D341Med (cell line): Measurements from ENCODE around the gene PSMD6.

Experiments
- DNase-seq: peaks from one replicate; pipeline ENCODE4 v3.0.0; 2012; ENCODE audit warnings: low spot score

The PSMD6 gene

GRCh38 chr3:64008487-64009351 lies 14.6 kb downstream of the PSMD6 start:
- no peak for DNase-seq

DNA sequence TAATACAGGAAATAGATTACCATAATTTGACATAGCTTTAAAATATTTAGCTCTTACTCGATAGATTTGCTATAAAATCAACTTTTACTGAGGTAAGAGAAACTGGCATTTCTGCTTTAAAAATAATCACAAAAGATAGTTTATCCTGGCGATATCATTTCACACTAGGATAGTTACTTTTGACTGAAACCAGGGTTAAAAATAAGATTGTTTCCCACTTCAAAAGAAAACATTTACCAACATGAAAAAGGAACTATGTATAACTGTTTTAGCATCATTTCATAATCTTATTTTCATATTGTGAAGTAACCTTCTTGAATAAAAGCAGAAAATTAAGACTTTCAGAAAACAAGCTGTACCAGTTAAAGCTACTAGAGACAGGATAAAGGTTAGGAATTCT lies 15.3 kb downstream of the PSMD6 start:
- DNase-seq: no peak

- DNase-seq: no peak
Observed at GRCh38 chr3:64003589-64003988, 19.7 kb downstream of the PSMD6 start.

DNA sequence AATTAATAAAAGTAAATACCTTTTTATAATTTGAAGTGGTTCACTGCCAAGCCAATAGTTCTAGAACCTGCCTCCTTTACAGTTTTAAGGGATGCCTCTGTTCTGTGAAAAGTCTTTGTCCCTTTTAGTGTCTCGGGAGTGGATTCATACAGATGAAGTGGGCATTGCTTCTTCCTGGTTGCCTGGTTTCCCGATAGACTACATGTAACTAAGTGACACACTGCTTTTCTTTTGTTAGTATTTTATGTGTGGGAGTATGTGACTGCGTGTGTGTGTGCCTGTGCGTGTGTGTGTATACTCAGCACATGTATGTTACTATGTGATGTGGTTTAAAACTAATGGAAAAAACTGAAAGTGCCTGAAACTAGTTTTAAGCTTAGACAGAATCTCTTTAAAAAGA lies 21.1 kb downstream of the PSMD6 start:
- DNase-seq: no peak

DNA sequence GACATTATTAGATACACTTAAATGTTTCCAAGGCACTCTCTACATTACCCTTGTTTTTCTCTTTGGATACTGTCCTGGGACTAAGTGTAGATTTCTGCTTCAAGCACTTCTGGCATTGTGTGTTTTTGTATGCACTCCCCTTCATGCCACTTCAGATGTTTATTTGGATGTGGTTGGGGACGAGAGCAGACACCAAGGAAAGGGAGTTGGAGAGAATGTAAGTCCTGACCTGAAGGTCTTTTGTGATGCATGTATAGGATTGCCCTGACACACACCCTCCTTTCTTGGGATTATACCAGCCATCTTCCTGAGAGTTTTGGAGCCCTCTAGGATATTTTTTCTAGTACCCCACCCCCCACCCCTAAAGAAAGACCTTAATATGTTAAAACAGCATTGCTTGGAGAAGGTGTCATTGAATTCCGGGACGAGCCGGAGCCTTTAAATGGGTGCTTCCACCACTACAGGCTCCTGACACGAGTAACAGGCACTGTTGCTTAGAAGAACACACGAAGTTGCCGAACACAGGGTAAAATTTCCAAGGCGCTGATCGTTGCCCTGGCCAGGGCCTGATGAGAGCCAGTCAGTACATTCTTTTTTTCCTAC lies 22.7 kb downstream of the PSMD6 start:
- DNase-seq: no peak

DNA sequence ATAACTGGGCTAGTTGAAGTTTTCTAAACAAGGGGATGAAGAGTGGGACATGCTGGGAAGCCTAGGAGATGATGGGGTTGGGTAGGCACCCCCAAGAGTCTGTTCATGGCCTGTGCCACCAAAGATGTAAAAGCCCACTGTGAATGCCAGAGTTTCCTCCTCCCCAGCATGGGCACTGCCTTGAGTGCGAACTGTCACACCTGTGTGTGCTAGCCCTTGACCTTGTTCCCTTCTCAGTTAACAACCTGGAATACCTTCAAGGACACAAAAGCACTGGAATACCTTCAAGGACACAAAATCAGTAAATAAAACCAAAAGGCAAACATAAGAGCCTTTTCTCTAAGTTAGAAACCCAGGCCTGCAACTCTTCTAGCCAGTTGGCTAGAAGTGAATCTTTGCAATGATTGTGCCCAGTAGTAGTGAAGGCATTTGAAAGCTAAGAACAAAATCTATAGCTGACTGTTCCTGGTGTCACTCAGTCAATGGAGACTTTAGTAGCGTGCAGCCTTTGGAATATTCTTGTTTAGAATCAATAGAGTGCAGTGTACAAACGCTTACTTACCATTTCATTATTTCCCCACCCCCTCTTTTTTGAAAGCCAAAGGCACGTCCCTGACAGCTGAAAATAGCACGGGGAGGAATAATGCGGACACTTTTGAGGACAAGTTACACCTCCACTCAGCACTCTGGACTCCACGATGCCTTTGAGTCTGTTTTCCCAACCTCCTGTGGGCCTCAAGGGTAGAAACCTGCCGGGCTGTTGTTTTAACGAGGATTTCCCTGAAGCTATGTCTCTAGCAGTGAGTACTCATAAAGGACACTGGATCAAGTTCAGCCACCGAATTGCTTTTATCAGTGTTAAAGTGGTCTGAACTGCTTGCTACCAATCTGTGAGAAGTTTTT lies 24.2 kb downstream of the PSMD6 start:
- DNase-seq: no peak

- peak; percentile 36 for DNase-seq
Observed at GRCh38 chr3:63995086-63995485, 28.2 kb downstream of the PSMD6 start.

DNA sequence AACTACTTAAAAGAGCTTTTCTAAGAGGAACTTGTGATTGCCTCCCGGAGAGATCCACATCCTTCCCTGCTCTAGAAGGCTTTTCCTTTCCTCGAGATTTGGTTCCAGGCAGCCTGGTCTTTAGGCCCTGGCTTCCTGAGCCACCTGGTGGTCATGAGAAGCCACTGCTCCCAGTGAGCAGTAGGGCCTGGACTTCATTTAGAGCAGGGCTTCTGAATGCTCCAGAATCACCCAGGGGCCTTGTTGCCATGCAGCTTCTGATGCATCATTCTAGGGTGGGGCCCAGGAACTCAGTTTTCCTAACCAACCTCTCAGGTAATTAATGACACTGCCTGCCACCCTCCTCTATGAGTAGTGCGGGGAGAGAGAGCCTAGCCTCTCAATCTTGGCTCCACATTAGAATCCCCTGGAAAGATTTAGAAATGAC lies 29.6 kb downstream of the PSMD6 start:
- DNase-seq: peak; percentile 89

DNA sequence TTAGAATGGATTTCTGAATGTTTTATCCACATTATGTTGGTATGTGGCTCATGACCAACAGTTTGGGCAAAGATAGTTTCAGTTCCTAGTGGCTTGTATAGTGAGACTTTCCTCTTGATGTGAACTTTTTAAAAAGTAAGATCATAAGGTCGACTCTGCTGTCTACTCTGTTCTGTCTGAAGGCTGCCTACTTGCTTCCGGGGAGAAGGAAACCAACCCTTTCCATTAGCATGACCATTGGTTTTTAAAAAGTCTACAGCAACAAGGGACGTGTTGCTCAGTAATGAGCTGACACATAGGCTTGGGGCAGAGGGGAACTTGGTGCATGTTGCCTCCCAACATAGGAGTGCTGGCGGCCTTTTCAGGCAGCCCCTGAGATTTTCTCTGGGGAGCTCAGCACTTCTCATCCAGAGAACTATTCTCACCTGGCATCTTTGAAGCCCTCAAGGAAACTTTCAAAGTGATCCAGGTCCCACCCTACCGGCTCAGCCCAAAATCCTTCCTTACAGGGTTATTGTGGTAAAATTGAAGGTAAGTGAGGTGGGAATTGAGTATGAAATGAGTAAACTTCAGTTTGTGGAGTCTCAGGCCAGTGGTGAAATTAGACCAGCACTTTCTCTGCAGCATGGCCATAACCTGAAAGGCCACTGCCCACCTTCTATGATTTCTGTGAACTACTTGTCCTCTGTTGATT lies 30.6 kb downstream of the PSMD6 start:
- no peak for DNase-seq

GRCh38 chr3:63991666-63992065 lies 31.6 kb downstream of the PSMD6 start:
- DNase-seq: no peak

GRCh38 chr3:63990733-63991132 lies 32.6 kb downstream of the PSMD6 start:
- DNase-seq: no peak

- no peak for DNase-seq
Observed at GRCh38 chr3:63990204-63990603, 33.1 kb downstream of the PSMD6 start.

GRCh38 chr3:63988943-63989342 lies 34.4 kb downstream of the PSMD6 start:
- no peak for DNase-seq

- no peak for DNase-seq
Observed at GRCh38 chr3:63986831-63987230, 36.5 kb downstream of the PSMD6 start.

GRCh38 chr3:63986146-63986545 lies 37.1 kb downstream of the PSMD6 start:
- no peak for DNase-seq

DNA sequence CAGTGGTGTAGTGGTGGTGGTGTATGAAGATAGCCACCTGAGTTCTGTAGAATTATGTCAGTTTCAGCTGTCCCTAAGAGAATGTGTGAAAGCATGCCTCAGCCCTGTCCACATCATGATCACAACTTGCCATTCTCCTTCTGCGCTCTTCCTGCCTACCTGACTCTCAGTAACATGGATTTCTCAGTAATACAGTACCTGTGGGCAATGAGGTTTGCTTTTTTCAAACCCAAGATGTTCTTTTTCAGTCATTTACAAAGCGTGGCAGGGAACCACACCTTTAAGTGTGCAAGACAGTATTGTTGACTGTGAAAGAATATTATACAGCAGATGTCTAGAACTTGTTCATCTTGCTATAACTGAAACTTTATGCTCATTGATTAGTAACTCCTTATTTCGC lies 38.9 kb downstream of the PSMD6 start:
- DNase-seq: no peak

- DNase-seq: no peak
Observed at GRCh38 chr3:63981980-63982379, 41.3 kb downstream of the PSMD6 start.

- no peak for DNase-seq
Observed at GRCh38 chr3:63980830-63981498, 42.3 kb downstream of the PSMD6 start.

DNA sequence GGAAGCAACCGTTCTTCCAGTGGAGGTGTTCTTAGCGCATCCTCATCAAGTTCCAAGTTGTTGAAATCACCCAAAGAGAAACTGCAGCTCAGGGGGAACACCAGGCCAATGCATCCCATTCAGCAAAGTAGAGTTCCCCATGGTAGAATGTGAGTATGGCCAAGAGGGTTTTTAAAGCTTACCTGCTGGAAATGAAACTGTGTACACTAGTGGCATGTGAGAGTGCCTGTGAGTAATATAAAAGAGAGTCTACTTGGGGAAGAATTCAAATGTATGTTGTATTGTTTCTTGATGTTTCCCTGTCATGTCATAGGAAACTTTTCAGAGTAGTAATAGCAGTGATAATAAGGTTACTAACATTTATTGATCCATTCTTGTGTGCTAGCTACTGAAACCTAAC lies 43.3 kb downstream of the PSMD6 start:
- DNase-seq: no peak

- DNase-seq: no peak
Observed at GRCh38 chr3:63979093-63979885, 44.0 kb downstream of the PSMD6 start.

DNA sequence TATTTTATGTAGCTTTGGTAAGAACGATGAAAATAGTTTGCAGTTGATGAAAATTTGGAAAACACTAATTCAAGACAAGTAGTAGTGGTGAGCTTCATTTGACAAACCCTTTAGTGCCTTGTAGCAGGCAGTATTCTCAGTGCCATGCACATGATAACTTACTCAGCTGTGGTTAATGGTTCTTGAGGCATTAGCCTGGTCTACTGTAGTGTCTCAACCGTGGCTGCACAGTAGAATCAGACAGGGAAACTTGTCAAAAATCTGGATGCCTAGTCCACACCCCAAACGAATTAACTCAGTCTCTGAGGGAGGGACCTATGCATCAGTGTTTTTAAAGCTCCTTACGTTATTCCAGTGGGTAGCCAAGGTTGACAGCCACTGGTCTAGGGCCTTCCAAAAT lies 45.4 kb downstream of the PSMD6 start:
- DNase-seq: no peak
